ENCODE results near the gene SKIDA1. TPM values are rescaled to one million over a fixed set of nuclear protein-coding genes. Genes with fewer than 3 reads are reported as not detected.

SKIDA1 gene
- total RNA-seq: under 0.01 TPM in 2 replicates

GRCh38 chr10:21525367-21526187 is at the start of gene SKIDA1:
TSS of gene SKIDA1 (minus strand) at chr10:21525682. CDS start at chr10:21517822, 7,860 bp downstream.

DNA sequence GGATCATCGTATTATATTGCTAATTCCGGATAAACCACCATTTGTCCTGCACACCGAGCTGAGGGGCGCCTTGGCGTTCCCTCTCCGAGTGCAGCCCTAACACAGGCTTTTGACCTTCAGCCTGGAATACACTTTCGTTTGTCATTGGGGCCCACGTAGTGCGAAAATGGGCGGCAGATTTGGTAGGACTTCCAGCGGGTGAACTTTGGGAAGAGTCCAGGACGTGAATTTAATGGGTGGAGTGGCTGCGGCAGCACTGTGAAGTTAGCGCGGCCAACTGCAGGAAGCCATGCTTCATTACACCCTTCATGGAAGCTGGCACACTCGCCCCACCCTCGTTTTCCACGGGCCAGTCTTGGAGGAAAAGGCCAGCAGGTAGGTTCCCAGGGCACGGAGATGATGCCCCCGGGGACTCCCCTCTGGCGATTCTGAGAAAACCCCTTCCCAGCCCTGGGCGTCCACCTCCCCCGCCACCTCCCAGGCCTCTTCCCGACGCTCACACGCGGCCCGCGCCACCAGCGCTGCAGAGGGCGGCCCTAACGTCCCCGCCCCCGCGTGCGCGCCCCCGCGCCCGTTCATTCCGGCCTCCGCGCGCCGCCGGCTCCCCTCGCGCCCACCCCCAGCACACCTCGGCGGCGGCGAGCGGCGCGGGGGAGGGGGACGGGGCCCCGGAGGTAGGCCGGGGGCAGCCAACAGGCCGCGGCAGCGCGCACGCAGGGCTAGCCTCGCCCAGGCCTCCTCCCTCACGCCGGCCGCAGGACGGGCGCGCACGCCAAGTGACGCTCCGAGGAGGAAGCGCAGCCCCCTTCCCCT is 8.2 kb upstream of the SKIDA1 start, which contains the start of gene MLLT10:
Gene MLLT10 (plus strand): TSS at position 766 of the 813 bp plus-strand sequence. CDS start 413 bp downstream, outside the sequence.

Other genes with a start within 250 kb of the SKIDA1 start
- gene MLLT10, start 8.6 kb upstream of the SKIDA1 start, total RNA-seq: 33.0 and 46.5 TPM in 2 replicates